Bone marrow (tissue), 2 donors: ENCODE measurements around the gene CABP7.

ENCODE experiments used
- DNase-seq, 2 donors: peaks; one replicate each; lab custom pipeline; 2025; lab: John Stamatoyannopoulos, UW

Gene CABP7

DNA sequence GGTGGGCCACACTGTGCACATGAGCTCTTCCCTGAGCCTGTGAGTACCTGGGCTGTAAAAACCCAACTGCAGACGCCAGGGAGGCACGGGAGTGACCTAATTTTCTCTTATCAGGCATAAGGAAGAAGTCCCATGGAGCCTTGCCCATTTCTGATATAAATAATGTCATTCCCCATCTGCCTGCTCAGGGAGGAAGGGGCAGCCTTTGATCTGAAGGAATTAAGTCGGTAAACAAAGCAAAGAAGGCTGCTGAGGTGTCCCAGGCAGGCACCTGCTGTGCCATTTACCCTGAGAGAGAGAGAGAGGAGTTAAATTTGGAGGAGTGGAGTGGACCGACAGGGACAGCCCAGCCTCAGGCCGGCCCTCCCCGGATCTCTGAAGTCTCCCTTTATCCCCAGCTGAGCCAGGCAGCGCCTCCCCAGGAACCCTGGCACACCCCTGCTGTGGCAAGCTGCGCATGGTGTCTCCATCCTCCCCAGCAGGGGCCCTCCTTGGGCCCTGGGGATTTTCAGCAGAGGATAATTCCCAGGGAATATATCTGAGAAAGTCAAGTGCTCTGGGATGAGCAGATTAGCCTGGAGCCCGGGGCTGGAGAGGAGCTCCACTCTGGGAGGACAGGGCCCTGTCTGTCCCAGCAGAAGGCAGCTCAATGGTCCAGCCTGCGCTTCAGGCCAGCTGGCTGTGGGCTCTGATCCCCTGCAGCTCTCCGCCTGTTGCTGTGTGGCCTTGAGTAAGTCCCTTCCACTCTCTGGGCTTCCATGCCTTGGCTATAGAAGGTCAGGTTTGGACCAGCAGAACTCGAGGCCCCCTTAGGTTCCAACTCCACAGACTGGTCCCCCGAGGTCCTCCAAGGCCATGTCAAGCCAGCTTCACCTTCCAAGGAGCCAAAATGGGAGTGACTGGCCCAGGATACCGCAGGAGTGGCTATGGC, 17.5 kb upstream of the CABP7 start:
- no peak for DNase-seq

DNA sequence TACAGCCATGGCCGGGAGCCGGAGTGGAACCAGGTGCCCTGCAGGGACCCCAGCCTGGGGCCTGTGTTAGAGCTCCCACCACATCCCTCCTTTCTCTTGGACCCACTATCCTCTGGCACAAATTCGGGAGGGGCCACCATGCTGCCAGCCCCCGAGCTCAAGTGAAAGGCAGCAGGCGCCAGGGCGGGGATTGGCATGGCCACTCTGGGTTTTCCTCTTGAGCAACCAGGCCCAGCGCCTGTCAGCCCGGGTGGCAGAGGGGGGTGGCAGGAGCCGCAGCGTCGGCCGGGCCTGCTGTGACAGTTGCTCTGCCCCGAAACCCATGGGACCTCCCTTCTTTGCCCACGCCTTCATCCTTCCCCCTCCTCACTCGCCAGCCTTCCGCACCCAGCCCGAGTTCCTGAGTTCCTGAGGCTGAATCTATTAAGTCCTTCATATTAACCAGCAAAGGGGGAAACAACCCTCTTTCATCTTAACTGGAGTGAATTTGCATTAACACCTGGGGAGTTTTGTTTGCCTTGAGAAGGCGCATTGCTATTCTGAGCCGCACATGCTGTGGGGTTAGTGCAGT, 16.8 kb upstream of the CABP7 start:
- DNase-seq, result no peak

DNA sequence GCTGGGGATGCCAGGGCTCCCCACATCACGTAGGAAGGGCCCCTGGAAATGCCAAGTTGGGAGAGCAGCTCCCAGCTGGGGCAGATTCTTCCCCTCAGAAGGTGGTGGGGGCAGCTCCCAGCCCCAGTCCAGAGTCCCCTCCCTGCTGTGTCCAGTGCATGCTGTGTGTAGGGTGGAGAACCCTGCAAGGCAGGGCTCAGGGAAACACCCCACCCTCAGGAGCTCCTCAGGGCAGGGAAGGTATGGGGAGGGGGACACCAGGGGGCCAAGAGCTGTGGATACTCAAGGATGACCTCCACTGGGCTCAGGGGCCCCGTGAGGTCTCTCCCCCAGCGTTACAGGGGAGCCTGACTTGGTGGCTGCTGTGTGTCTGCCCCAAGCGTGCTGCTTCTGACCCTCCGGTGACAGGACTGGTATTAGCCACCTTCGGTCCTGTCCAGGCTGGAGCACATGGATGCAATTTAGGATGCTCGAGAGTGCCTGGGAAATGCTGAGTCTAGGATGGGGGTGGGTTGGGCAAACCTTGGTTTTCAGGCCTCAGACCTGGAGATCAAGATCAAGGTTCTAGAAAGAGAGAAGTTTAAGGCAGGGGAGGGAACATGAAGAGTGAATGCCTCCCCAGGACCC, 16.1 kb upstream of the CABP7 start:
- no peak for DNase-seq

- DNase-seq, result no peak
These were observed 15.1 kb upstream of the CABP7 start for GRCh38 chr22:29704528-29705285.

DNA sequence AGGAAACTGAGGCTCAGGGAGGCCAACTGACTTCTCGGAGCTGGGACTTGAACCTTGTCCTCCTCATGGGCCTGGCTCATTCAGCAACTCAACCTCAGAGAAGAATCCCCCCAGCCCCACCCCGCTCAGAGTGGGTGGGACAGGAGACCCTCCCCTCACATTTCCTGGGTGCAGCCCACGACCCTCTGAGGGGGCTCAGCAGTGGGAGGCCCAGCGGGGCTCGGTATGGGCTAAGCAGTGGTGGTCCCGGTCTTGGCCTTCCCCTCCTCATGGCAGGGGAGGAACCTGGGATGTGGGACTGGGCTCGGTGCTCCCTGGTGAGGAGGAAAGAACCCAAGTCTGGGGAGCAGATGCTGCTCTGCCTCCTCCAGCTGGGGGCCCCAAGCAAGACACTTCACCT, 14.2 kb upstream of the CABP7 start:
- no peak for DNase-seq

- DNase-seq, result no peak
These were observed 13.3 kb upstream of the CABP7 start for GRCh38 chr22:29706486-29706885.

GRCh38 chr22:29707010-29707409, 12.8 kb upstream of the CABP7 start:
- DNase-seq, result no peak

- DNase-seq, result no peak
These were observed 12.3 kb upstream of the CABP7 start for GRCh38 chr22:29707471-29707870.

GRCh38 chr22:29710193-29710592, 9.6 kb upstream of the CABP7 start:
- no peak for DNase-seq

DNA sequence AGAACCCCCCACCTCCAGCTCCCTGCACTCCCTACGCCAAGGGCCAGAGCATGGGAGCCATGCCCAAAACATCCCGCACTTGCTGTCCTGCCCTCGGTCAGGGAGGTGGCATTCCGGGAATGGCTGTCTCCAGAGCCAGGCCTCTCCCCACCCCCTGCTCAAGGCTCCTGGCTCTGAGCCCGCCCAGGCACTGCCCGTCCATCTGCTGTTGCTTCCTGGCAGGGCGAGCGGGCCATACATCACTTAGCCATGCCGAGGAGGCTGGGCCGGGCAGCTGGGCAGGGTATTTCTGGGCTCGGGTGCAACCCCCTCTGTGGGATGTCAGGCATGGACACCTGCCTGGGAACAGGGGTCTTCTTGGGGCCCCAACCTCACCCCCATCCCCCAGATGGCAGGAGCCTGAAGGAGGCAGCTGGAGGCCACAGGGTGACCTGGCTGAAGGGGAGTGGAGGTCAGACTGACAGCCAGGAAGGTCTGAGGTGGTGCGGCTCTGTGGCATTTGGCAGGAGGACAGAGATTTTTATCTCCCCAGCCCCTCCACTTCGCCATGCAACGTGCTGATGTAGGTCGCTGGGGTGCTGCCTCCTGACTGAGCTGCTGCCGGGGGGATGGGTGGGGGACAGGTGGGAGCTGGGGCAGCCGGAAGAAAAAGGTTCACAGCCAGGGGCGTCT, 8.7 kb upstream of the CABP7 start:
- DNase-seq, result no peak

DNA sequence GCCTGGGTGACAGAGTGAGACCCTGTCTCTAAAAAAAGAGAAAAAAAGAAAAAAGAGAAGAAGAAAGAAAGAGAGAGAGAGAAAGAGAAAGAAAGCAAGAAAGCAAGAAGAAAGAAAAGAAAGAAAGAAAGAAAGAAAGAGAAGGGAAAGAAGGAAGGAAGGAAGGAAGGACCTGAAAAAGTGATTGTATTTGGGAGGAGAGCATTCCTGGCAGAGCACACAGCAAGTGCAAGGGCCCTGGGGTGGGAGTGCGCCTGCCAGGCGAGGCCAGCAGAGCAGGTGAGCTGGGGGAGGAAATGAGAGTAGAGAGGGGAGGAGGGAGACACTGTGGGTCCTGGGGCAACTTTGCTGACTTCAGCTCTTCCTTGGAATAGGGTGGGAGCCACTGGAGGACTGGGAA, 7.7 kb upstream of the CABP7 start:
- no peak for DNase-seq

GRCh38 chr22:29713156-29713727, 6.6 kb upstream of the CABP7 start:
- DNase-seq, result no peak

- DNase-seq, result no peak
These were observed 4.6 kb upstream of the CABP7 start for GRCh38 chr22:29715240-29715639.

DNA sequence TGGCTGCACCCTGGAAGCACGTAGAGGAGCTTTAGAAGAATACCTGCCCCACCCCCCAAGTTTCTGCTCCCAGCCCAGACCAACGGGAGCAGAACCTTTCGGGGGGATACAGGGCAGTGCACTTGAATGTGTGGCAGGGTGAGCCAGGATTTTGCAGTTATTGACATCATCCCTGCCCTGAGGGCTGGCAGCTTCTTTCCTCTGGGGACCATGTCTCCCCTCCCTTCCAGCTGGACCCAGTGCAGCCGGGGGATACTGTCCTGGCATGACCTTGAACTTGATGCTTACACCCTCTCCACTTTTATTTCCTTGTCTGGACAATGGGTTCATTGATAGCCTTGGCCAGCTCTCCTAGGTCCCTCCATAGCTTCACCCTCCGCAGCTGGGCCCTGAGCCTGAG, 4.1 kb upstream of the CABP7 start:
- DNase-seq, result no peak

DNA sequence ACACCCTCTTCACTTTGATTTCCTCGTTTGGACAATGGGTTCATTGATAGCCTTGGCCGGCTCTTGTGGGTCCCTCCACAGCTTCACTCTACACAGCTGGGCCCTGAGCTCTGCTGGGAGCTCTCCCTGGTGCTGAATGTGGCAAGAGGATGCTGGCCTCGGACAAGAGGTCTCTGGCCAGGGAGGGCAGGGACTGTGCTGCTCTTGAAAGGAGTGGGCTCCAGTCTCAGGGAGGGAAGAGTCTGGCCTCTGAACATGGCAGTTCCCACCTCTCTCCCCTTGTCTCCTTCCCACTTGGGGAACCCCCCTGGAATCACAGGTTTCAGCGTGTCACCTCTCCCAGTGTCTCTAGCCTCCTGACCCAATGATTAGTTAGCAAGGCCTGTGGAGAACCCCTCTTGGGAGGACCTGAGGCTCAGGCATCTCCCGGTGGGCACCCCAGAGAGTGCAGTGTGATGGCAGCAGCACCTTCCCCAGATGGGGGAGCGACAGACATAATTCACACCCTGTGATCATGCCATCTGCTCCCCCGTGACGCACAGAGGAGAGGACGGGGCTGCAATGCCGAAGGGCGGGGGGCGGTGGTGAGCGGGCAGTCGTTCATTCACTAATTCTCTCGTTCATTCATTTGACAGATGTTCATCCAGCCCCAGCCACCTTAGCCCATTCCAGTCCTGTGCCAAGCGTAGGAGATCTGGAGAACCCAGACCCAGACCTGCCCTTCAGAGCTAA, 2.8 kb upstream of the CABP7 start:
- DNase-seq, result no peak

DNA sequence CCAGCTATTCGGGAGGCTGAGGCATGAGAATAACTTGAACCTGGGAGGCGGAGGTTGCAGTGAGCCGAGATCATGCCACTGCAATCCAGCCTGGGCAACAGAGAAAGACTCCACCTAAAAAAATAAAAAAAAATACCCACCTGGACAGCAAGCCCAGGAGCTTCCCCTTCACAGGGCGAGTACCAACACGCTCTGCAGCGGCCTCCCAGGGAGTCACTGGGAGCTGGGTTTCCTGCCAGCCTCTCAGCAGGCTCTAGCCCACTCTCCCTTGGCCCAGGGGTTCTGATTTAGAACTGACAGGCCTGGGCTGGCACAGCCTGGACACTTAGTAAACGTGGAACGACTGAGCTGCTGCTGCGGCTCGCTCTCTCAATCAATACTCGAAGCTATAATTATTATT, 2.0 kb upstream of the CABP7 start:
- no peak for DNase-seq

DNA sequence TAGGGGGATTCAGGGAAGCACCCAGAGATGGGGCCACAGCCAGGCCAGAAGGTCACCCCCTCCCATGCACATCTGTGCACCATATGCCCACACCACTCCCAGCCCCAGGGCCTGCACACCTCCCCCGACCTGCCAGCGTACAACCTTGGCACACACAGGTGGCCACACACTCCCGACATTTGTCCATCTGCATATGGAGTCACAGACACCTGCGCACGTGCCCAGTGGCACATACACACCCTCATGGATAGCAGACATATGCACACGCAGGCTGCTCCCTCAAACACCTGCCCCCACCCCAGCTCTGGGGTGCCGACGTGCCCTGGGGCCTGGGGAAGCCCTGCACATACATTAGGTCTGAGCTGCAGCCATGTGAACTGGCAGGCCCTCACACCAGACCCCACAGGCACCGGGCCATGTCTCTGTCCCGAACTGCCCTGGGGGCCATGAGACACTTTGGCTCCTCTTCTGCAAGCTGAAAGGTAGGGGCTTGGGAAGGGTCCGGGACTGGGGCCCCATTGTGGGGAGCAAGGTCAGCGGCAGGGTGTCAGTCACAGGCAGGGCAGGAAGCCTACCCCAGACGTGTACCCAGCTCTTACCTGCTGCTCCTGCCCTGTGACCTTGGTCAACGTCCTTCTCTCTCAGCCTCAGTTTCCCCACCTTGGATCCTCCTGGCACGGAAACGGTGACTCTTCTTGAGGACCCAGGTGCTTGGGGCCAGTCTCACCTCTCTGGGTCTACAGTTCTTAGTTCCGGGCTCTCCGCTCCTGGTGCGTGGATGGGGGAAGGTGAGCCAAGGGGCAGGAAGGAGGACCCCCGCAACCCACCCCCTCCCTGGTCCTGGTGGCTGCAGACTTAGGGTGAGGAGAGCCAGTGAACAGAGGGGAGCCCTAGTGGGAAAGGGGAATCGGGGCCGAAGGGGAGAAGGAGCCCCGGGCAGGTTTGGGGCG, 579 bp upstream of the CABP7 start:
- DNase-seq, result no peak

- DNase-seq, result no peak
These were observed 1.1 kb downstream of the CABP7 start for GRCh38 chr22:29720811-29721323.

DNA sequence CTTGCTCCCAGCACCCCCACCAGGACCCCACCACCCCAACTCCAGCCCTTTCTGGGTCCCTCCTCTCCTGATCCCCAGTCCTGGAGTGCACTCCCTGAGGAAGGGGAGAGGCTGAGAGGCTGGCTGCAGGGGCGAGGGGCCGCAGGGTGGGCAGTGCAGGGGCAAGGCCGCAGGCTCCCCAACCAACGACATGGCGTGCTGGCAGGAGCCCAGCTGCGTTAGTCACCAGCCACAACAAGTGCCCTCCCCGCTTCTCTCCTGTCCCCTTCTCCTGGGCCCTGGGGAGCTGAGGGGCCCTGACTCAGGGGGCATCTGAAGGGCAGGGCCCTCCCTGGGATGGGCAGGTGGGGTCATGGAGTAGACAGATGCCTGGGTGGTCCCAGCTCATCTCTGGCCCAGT, 2.3 kb downstream of the CABP7 start:
- DNase-seq, result no peak
